ENCODE data around the gene SH3BGRL3.

The SH3BGRL3 gene

DNA sequence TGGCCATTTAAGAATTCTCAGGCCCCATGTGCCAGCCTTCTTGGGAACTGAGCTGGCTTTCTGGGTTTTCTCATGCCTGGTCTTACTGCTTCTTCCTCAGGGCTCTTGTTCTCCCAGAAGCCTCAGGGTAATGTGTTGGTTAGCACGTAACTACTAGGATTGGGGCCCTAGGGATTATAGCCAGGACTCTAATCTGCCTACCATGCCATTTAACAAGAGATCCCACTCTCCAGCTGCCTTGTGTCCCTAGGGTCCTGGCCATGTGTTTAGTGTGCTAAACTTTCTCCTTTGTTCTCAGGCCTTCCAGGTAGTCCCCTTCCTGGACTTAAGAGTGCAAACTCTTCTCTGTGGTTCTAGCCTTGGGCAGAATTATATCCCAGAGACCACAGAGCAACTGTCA lies 2.2 kb upstream of the SH3BGRL3 start:
- no peak for DNase-seq (ENCODE audit: low read depth in 1 of 2, low spot score in 1 of 2)

DNA sequence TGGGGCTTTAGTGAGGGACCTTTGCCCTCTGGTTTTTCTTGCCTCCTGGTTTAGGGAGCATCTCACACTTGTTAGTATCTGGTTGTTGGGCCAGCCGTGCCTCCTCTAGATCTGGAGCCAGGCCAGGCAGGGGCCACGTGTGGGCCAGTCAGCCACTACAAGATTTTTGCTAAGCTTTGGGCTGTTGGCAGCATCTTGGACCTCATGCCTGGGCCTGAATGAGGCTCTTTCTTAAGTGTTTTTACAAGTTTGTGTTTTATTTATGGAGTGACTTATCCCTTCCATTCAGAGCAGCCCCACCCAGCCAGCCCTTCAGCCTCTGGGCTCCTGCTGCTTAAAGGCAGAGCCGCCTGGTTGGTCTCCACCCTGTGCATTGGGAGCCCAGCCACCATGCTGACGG lies 1.6 kb upstream of the SH3BGRL3 start:
- no peak for DNase-seq (ENCODE audit: low read depth in 1 of 2, low spot score in 1 of 2)

- peak in 1 of 2 donors; percentile 58 for DNase-seq (ENCODE audit: low read depth in 1 of 2, low spot score in 1 of 2)
These were observed 996 bp upstream of the SH3BGRL3 start for GRCh38 chr1:26278724-26279455.

DNA sequence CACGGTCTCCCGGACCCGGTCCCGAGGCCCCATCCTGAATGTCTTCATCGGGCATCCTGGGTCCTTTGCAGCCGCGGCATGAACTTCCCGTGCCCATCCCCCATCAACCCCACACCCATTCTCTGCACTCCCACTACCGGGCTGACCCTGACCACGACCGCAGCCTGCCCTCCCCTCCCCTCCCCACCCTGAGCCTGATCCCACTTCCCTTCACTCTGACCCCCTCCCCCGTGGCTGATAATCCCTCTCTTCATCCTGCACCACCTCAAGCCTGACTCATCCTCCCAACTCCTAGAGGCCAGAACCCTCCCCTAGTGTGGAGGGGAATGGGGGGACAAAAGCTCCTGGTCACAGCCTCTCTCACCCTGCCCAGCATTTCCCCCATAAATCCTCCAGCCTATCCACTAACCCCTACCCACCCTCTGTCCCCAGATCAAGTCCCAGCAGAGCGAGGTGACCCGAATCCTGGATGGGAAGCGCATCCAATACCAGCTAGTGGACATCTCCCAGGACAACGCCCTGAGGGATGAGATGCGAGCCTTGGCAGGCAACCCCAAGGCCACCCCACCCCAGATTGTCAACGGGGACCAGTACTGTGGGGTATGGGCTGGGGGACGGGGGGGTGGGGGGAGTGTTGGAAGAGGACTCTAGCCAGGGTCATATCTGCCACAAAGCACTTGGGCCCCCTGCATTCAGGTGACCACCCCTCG lies 602 bp downstream of the SH3BGRL3 start:
- no peak for DNase-seq (ENCODE audit: low read depth in 1 of 2, low spot score in 1 of 2)

- DNase-seq (ENCODE audit: low read depth in 1 of 2, low spot score in 1 of 2), result no peak
These were observed 1.4 kb downstream of the SH3BGRL3 start for GRCh38 chr1:26281091-26281958.

DNA sequence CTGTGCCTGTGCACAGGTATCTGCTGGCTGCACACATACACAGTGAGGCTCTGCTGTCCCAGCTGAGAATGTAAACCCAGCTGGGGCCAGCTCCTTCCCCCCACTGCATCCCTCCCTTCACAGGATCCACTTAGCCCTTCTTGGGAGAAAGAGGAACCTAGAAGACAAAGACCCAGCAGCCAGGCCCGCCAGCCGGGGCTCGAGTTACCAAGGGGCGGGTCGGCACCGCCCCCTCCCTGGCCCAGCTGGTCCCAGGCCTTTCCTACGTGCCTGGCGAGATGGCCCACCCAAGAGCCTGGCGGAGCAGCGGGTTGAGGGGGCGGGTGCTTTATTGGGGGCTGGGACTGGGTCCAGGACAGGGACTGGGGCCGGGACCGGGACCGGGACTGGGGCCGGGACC lies 2.1 kb downstream of the SH3BGRL3 start:
- DNase-seq (ENCODE audit: low read depth in 1 of 2, low spot score in 1 of 2), result no peak

GRCh38 chr1:26282401-26282918 lies 2.6 kb downstream of the SH3BGRL3 start:
- DNase-seq (ENCODE audit: low read depth in 1 of 2, low spot score in 1 of 2), result no peak

DNA sequence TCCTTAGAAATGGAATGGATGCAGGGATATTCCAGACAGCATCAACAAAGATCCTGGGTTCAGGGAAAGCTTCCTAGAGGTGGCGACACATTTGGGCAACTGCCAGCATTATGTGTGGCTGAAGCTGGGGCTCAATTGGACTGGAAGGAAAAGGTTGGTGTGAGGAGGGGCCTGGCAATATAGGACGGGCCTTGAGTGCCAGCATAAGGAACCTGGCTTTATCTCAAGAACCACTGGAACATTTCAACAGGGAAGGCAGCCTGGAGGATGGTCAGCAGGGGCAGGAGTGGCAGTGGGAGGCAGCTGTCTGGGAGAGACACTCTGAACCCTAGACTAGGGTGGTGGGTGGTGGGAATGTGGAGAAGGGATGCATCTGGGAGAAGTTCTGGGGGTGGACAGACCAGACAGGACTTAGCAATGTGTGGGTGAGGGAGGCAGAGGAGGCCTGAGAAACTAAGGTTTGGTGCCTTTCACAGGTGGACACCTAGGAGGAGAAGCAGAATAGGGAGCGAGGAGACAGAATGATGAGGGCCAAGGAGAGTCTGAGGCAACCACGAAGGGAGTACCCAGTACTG lies 3.5 kb downstream of the SH3BGRL3 start:
- no peak for DNase-seq (ENCODE audit: low read depth in 1 of 2, low spot score in 1 of 2)

DNA sequence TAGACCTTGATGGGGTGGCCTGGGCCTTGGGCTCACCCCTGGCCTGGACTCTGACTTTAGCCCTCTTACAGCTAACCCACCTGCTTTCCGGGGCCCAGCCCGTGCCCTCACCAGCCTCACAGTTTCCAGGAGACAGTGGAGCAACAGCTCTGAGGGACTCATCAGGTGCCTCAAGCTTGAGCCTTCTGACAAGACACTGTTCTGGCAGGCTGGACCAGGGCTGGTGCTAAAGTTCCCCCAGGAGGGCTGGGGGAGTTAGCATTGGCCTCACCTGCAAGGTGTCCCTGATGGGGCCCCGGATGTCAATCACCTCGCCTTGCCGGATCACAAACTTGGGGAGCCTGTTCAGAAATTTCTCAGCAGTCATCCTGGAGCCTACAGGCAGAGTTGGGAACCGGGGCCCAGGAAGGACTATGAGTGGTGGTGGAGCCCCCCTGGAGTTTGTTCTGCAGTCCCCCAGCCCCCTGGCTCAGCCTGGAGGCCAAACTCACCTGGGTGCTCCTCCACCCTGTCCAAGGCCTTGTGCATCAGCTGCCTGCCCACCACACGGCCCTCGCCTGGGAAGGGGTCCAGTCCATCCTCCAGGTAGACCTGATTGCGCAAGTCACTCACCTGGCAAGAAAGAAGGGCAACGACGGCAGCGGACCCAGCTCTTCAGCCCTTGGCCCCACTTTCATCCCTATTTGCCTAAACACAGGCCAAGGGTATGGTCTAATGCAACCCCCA lies 4.1 kb downstream of the SH3BGRL3 start:
- DNase-seq (ENCODE audit: low read depth in 1 of 2, low spot score in 1 of 2), result no peak

- DNase-seq (ENCODE audit: low read depth in 1 of 2, low spot score in 1 of 2), result peak; percentile 86 to 96
These were observed 4.9 kb downstream of the SH3BGRL3 start for GRCh38 chr1:26284597-26285347.

- no peak for DNase-seq (ENCODE audit: low read depth in 1 of 2, low spot score in 1 of 2)
These were observed 5.6 kb downstream of the SH3BGRL3 start for GRCh38 chr1:26285366-26286063.

DNA sequence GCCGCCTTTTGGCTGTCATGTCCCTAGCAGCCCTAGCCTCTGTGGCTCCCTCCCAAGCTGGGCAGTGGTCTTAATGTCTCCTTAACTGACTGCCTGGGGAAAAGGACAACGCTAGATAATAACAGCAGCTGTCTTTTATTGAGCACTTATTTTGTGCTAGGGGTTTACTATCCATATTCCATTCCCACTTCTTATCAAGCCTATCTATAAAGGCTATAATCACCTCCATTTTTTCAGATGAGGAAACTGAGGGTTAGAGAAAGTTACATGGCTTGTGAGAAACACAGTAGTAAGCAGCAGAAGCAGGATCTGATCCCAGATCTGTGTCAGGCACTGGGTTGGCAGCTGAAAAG lies 6.2 kb downstream of the SH3BGRL3 start:
- no peak for DNase-seq (ENCODE audit: low read depth in 1 of 2, low spot score in 1 of 2)

GRCh38 chr1:26287033-26287711 lies 7.3 kb downstream of the SH3BGRL3 start:
- peak in 1 of 2 donors; percentile 46 for DNase-seq (ENCODE audit: low read depth in 1 of 2, low spot score in 1 of 2)

- no peak for DNase-seq (ENCODE audit: low read depth in 1 of 2, low spot score in 1 of 2)
These were observed 7.9 kb downstream of the SH3BGRL3 start for GRCh38 chr1:26287811-26288210.

DNA sequence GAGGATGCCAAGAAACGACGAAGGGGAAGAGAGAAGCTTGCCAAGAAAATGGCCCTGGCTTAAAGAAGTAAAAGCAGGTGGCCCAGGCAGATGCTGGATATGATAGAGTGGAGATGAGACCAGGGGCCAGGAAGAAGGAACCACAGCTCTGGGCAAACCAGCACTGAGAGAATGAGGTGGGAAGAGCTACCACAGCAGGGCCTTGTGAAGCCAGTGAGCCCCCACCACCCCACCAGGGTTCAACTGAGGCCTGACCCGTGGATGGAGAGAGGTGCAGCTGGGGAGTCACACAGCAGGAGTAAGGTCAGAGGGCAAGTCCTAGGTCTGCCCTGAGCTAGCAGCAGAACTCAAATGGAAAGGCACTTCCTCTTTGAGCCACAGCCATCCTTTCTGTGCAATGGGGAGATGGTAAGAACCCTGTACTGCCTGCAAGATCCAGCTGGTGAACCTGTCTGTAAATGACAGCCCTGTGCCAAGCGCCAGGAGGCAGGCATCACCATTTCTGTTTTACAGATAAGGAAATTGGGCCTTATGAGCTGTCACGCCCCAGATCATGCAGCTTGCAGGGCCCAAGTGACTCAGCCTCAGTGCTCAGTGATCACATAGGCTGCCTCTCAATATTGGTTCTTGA lies 8.5 kb downstream of the SH3BGRL3 start:
- peak in 1 of 2 donors; percentile 66 for DNase-seq (ENCODE audit: low read depth in 1 of 2, low spot score in 1 of 2)

DNA sequence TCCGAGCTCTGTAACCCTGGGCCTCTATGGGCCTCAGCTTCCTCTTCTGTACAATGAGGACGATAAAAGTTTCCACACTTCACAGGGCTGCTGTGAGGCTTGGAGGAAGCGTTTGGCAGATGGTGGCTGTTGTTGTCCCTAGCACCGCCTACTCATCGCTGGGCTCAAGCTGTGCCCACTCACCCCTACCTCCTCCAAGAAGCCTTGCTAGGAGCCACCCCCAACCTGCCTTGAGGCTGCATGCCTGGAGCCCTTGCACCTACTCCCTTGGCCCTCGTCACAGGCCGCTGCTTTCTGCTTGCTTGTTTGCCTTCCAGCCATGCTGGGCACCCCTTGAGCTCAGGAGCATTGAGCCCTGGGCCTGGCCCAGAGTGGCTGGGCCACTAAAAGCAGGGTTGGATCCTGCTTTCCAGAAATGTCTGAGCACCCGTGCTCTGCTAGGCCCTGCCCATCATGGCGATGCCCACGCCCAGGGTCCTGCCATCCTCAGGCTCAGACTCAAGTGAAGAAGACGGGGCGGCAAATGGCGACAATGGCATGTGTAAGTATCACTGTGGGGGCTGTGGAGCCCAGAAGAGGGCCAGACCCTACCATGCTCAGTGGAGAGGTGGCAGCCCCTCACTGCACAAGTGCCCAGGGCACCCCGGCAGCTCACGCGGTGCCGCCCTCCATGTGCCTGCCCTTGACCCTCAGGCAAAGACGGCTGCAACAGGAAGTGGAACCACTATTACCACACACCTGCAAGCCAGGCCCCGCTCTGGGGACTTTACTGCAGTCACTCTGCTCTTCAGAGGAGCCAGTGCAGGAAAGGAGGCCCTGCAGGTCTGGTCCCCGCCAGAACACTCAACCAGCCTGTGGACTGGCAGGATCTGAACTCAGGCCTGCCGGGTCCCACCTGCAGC lies 9.5 kb downstream of the SH3BGRL3 start:
- no peak for DNase-seq (ENCODE audit: low read depth in 1 of 2, low spot score in 1 of 2)
